A673 (cell line): Measurements from ENCODE around the gene PDCD10. TPM values are rescaled to one million over a fixed set of nuclear protein-coding genes. Genes with fewer than 3 reads are reported as not detected.

Source experiments
- BruUV-seq: library from RNA; stranded (reverse); fragments of 400-500 nt; replicated peaks from 2 replicates; lab custom pipeline; 2021; lab: Mats Ljungman, UMichigan
- CTCF ChIA-PET: fragments of 300-600 bp; sonication (Branson Sonifier 250); formaldehyde crosslinking; loops from one replicate; lab custom pipeline; 2022; ENCODE audit warnings: antibody characterized with exemption; lab: Charles Lee
- POLR2A ChIA-PET: fragments of 300-600 bp; sonication (Branson Sonifier 250); formaldehyde crosslinking; loops from one replicate; lab custom pipeline; 2022; ENCODE audit warnings: antibody characterized with exemption; ENCODE audit not compliant: low non-redundant PET; lab: Charles Lee
- DNase-seq: peaks from one replicate; pipeline ENCODE4 v3.0.0-alpha.2; 2015; ENCODE audit warnings: low spot score
- H3K27ac ChIP-seq: fragments of 200-600 bp; sonication (generic); 2 replicates; pipeline ENCODE4 v1.5.1; 2016; ENCODE audit warnings: mixed run types, low read depth, mild to moderate bottlenecking, mixed read lengths, antibody characterized with exemption, low read length; ENCODE audit not compliant: poor library complexity, severe bottlenecking
- H3K27me3 ChIP-seq: fragments of 200-600 bp; sonication (generic); replicated peaks from 2 replicates; pipeline ENCODE4 v1.6.1; 2017; ENCODE audit warnings: mixed run types, low read depth, mild to moderate bottlenecking, mixed read lengths, antibody characterized with exemption, low read length; ENCODE audit not compliant: insufficient read depth, poor library complexity
- H3K36me3 ChIP-seq: fragments of 200-600 bp; sonication (generic); 2 replicates; pipeline ENCODE4 v1.6.1; 2016; ENCODE audit warnings: mixed run types, mild to moderate bottlenecking, mixed read lengths, antibody characterized with exemption, low read length; ENCODE audit not compliant: insufficient read depth, poor library complexity, severe bottlenecking
- H3K4me1 ChIP-seq: fragments of 200-600 bp; sonication (generic); 2 replicates; pipeline ENCODE4 v1.6.1; 2017; ENCODE audit warnings: mixed run types, mild to moderate bottlenecking, mixed read lengths, antibody characterized with exemption, low read length; ENCODE audit not compliant: insufficient read depth, poor library complexity, severe bottlenecking
- H3K4me3 ChIP-seq: fragments of 200-600 bp; sonication (generic); 2 replicates; pipeline ENCODE4 v1.5.1; 2016; ENCODE audit warnings: low read depth, mixed run types, mild to moderate bottlenecking, mixed read lengths, low read length; ENCODE audit not compliant: poor library complexity, severe bottlenecking
- H3K9me3 ChIP-seq: fragments of 200-600 bp; sonication (generic); 2 replicates; pipeline ENCODE4 v1.6.1; 2016; ENCODE audit warnings: mixed run types, low read depth, mild to moderate bottlenecking, mixed read lengths, antibody characterized with exemption, low read length; ENCODE audit not compliant: poor library complexity, severe bottlenecking
- EZH2 ChIP-seq: fragments of 200-600 bp; sonication (generic); IDR thresholded peaks from 2 replicates; pipeline ENCODE4 v1.6.1; 2017; ENCODE audit warnings: borderline replicate concordance, low read depth, mild to moderate bottlenecking, mixed read lengths, antibody characterized with exemption, low read length; ENCODE audit not compliant: poor library complexity, severe bottlenecking
- intact Hi-C: fragments of 100-400 bp; cut with micrococcal nuclease; formaldehyde crosslinking; loops from one replicate; pipeline ENCODE4 v1.10.0; 2022; ENCODE audit not compliant: unreplicated experiment
- total RNA-seq: library from RNA; stranded (reverse); gene quantifications from 2 replicates; pipeline ENCODE4 v1.2.3, GENCODE V29; 2021
- TF ChIP-seq, protein P1 (sequence below): fragments of 300-800, 200-600 bp; sonication (generic); conservative IDR thresholded peaks from 2 replicates; pipeline ENCODE4 v1.5.1; 2017; ENCODE audit warnings: low read depth, mild to moderate bottlenecking, antibody characterized with exemption, low read length, moderate library complexity, mixed read lengths

Gene PDCD10
- total RNA-seq, 1 experiment from 2014 or later: 47.0 TPM

DNA sequence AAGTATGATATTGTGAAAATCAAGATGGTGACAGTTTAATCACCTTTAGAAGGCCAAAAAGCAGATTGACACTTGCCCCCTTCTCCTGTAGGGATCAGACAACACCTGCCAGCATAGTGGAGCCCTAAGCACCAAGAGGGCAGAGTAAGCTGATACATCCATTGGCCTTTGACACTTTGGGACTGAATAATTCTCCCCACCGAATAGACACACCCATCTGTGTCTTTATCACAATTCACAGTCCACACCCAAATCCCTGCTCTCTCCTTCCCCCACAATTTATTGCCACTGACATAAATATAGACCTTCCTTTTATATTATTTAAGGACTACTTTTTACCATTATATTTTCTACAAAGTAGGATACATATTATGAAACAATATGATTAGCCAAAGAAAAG, 77.9 kb downstream of the PDCD10 start:
- no peaks in the 10 kb centered on the region for H3K36me3 ChIP-seq
- intact Hi-C loops: no loop called here
- DNase-seq: no peak
- no peaks in the 10 kb centered on the region for H3K27me3 ChIP-seq
- TF ChIP-seq, protein P1, sequence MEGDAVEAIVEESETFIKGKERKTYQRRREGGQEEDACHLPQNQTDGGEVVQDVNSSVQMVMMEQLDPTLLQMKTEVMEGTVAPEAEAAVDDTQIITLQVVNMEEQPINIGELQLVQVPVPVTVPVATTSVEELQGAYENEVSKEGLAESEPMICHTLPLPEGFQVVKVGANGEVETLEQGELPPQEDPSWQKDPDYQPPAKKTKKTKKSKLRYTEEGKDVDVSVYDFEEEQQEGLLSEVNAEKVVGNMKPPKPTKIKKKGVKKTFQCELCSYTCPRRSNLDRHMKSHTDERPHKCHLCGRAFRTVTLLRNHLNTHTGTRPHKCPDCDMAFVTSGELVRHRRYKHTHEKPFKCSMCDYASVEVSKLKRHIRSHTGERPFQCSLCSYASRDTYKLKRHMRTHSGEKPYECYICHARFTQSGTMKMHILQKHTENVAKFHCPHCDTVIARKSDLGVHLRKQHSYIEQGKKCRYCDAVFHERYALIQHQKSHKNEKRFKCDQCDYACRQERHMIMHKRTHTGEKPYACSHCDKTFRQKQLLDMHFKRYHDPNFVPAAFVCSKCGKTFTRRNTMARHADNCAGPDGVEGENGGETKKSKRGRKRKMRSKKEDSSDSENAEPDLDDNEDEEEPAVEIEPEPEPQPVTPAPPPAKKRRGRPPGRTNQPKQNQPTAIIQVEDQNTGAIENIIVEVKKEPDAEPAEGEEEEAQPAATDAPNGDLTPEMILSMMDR: no peak
- H3K27ac ChIP-seq: no peak overlapping the region
- no peak overlapping the region for H3K4me3 ChIP-seq
- no peaks in the 10 kb centered on the region for H3K4me1 ChIP-seq
- H3K9me3 ChIP-seq: no peaks in the 10 kb centered on the region
- no TSS peak for BruUV-seq
- ChIA-PET POLR2A (no interaction called here), CTCF (no interaction called here)

DNA sequence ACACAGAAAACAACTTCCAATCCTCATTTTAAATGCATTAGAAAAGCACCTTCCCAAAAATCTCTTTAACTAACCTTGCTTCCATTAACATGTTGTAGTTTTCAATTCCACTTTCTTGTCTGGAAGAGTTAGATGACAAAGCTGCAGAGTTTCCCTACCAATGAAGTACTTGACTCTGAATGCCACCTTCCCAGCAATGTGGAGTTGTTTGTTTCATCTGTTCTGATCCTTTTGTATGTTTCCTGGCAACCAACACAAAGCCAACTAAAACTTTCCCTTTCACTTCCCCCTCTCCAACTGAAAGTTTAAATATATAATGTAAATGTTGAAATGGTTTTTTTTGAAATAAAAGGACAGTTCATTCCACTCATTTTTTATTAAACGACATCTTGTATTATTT, 80.9 kb downstream of the PDCD10 start, which contains the start of gene WDR49:
Gene WDR49, minus strand, starts transcription at position 183 of the 400 bp plus-strand sequence. CDS start 517 bp downstream, outside the sequence.
- Histone ChIP-seq H3K27ac (no peak within 1 kb of the TSS), H3K27me3 (no peaks in the 10 kb centered on the region), H3K9me3 (no peaks in the 10 kb centered on the region), H3K4me3 (no peak within 1 kb of the TSS), H3K36me3 (no peaks in the 10 kb centered on the region), H3K4me1 (peaks cover 11% of the 10 kb centered on the region)
- no peak for DNase-seq
- intact Hi-C loops: no loop called here
- CTCF ChIA-PET: no interaction called here
- no TSS peak for BruUV-seq
- TF ChIP-seq, protein P1: no peak
- TF ChIP-seq EZH2: no peak
- POLR2A ChIA-PET: no interaction called here

DNA sequence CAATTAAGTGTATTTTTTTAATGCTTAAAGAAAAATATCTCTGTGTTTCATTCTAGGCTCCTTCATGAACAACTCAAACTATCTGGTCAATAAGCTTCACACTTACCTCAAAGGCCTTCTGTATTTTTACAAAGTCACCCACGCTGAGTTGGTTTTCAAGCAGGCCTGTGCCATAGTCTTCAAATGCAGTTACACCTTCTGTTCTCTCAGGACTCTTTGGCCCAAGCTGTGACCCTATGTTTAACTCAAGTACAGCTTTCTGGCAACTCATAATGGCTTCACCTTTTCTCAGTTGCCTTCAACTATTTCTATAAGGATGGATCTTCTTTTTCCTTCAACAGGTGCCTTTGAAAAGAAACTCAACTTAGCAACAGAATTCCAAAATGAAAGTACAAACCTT, 81.5 kb downstream of the PDCD10 start:
- Histone ChIP-seq H3K27me3 (no peaks in the 10 kb centered on the region), H3K36me3 (no peaks in the 10 kb centered on the region), H3K9me3 (no peaks in the 10 kb centered on the region), H3K4me1 (peaks cover 11% of the 10 kb centered on the region), H3K27ac (no peak overlapping the region), H3K4me3 (no peak overlapping the region)
- no peak for DNase-seq
- intact Hi-C loops: no loop called here
- POLR2A ChIA-PET: no interaction called here
- CTCF ChIA-PET: no interaction called here
- no peak for TF ChIP-seq EZH2
- TF ChIP-seq, protein P1: no peak
- BruUV-seq: no TSS peak
